MM.1S (cell line): Measurements from ENCODE around the gene CDK11B.
"Not testable (repeated sequence)": the region's sequence is repeated elsewhere in the genome, so short reads cannot be mapped to it uniquely, and the experiment has no call there.

ENCODE experiments used
- DNase-seq: peaks from one replicate; pipeline ENCODE4 v3.0.0-alpha.2; 2015
- H2AFZ ChIP-seq: fragments of 300-600 bp; sonication (generic); 2 replicates; pipeline ENCODE4 v1.6.0; 2016; ENCODE audit warnings: antibody characterized with exemption, low read length
- H3F3A ChIP-seq: fragments of 300-600 bp; sonication (generic); 2 replicates; pipeline ENCODE4 v1.6.1; 2016; ENCODE audit warnings: mild to moderate bottlenecking, antibody characterized with exemption, low read length, moderate library complexity, mixed read lengths; ENCODE audit not compliant: insufficient read depth
- H3K27ac ChIP-seq: fragments of 300-600 bp; sonication (generic); 2 replicates; pipeline ENCODE4 v1.5.1; 2016; ENCODE audit warnings: mild to moderate bottlenecking, low read length
- H3K27me3 ChIP-seq: fragments of 300-600 bp; sonication (generic); replicated peaks from 2 replicates; pipeline ENCODE4 v1.6.0; 2016; ENCODE audit warnings: low read length; ENCODE audit not compliant: insufficient read depth
- H3K36me3 ChIP-seq: fragments of 300-600 bp; sonication (generic); replicated peaks from 2 replicates; pipeline ENCODE4 v1.6.1; 2016; ENCODE audit warnings: mild to moderate bottlenecking, low read length, mixed read lengths; ENCODE audit not compliant: insufficient read depth
- H3K4me1 ChIP-seq: fragments of 300-600 bp; sonication (generic); 2 replicates; pipeline ENCODE4 v1.6.1; 2016; ENCODE audit warnings: low read length, mixed read lengths
- H3K4me2 ChIP-seq: fragments of 300-600 bp; sonication (generic); 2 replicates; pipeline ENCODE4 v1.6.0; 2016; ENCODE audit warnings: low read depth, low read length
- H3K4me3 ChIP-seq: fragments of 300-600 bp; sonication (generic); 2 replicates; pipeline ENCODE4 v1.5.1; 2016; ENCODE audit warnings: low read length, mixed read lengths
- H3K79me2 ChIP-seq: fragments of 300-600 bp; sonication (generic); 2 replicates; pipeline ENCODE4 v1.6.1; 2016; ENCODE audit warnings: mixed run types, low read length, mixed read lengths
- H3K9ac ChIP-seq: fragments of 300-600 bp; sonication (generic); 2 replicates; pipeline ENCODE4 v1.6.1; 2016; ENCODE audit warnings: low read length, mixed read lengths
- H3K9me2 ChIP-seq: fragments of 300-600 bp; sonication (generic); replicated peaks from 2 replicates; pipeline ENCODE4 v1.6.1; 2016; ENCODE audit warnings: mild to moderate bottlenecking, low read length, mixed read lengths; ENCODE audit not compliant: insufficient read depth
- H3K9me3 ChIP-seq: fragments of 300-600 bp; sonication (generic); replicated peaks from 2 replicates; pipeline ENCODE4 v1.6.1; 2016; ENCODE audit warnings: mild to moderate bottlenecking, low read length, mixed read lengths; ENCODE audit not compliant: insufficient read depth
- H4K20me1 ChIP-seq: fragments of 300-600 bp; sonication (generic); 2 replicates; pipeline ENCODE4 v1.6.1; 2016; ENCODE audit warnings: mild to moderate bottlenecking, low read length, moderate library complexity, mixed read lengths; ENCODE audit not compliant: insufficient read depth
- CTCF ChIP-seq: fragments of 300-600 bp; sonication (generic); IDR thresholded peaks from 2 replicates; pipeline ENCODE4 v1.5.1; 2016; ENCODE audit warnings: antibody characterized with exemption, low read length, mixed read lengths
- EZH2 ChIP-seq: fragments of 300-600 bp; sonication (generic); optimal IDR thresholded peaks from 2 replicates; pipeline ENCODE3; 2017; ENCODE audit warnings: low read depth, mild to moderate bottlenecking, antibody characterized with exemption, low read length, mixed read lengths
- EZH2phosphoT487 ChIP-seq: fragments of 300-600 bp; sonication (generic); IDR thresholded peaks from 2 replicates; pipeline ENCODE4 v1.6.1; 2018; ENCODE audit warnings: antibody characterized with exemption, low read length

The CDK11B gene

GRCh38 chr1:1680031-1680911 is 21.5 kb upstream of the CDK11B start:
- Histone ChIP-seq H4K20me1 (no peaks in the 10 kb centered on the region), H3K9ac (no peak overlapping the region), H3K36me3 (no peaks in the 10 kb centered on the region), H3K4me2 (no peak overlapping the region), H3K27ac (no peak overlapping the region), H3K27me3 (no peaks in the 10 kb centered on the region), H3K79me2 (peaks cover 49% of the 10 kb centered on the region), H3K9me2 (no peaks in the 10 kb centered on the region), H3K4me3 (no peak overlapping the region), H3K4me1 (peaks cover 20% of the 10 kb centered on the region), H3F3A (peaks cover 17% of the 10 kb centered on the region), H3K9me3 (no peaks in the 10 kb centered on the region), H2AFZ (no peak overlapping the region)
- TF ChIP-seq EZH2phosphoT487, result no peak
- no peak for DNase-seq

GRCh38 chr1:1678581-1679380 is 20.0 kb upstream of the CDK11B start:
- no peaks in the 10 kb centered on the region for H3K9me3 ChIP-seq
- no peaks in the 10 kb centered on the region for H3K27me3 ChIP-seq
- H3K36me3 ChIP-seq, result no peaks in the 10 kb centered on the region
- peaks cover 20% of the 10 kb centered on the region for H3K4me1 ChIP-seq
- H3K9me2 ChIP-seq, result no peaks in the 10 kb centered on the region
- peak overlapping the region; percentile 47; the same call in 1 of the 2 replicates for H2AFZ ChIP-seq
- H3K4me2 ChIP-seq, result peak overlapping the region; percentile 99
- H4K20me1 ChIP-seq, result no peaks in the 10 kb centered on the region
- H3K79me2 ChIP-seq, result peaks cover 40% of the 10 kb centered on the region
- peak overlapping the region; percentile 65 for H3K4me3 ChIP-seq
- H3K27ac ChIP-seq, result peak overlapping the region; percentile 94
- peak; percentile 86 for DNase-seq
- peaks cover 17% of the 10 kb centered on the region for H3F3A ChIP-seq
- H3K9ac ChIP-seq, result peak overlapping the region; percentile 74
- TF ChIP-seq CTCF, result peak; percentile 88
- TF ChIP-seq EZH2, result no peak
- TF ChIP-seq EZH2phosphoT487, result no peak

- no peaks in the 10 kb centered on the region for H3K36me3 ChIP-seq
- no peak for TF ChIP-seq EZH2phosphoT487
- H4K20me1 ChIP-seq, result no peaks in the 10 kb centered on the region
- H2AFZ ChIP-seq, result peak overlapping the region; percentile 47
- H3K79me2 ChIP-seq, result peaks cover 31% of the 10 kb centered on the region
- peak; percentile 54 for DNase-seq
- peaks cover 20% of the 10 kb centered on the region for H3K4me1 ChIP-seq
- peak overlapping the region; percentile 65 for H3K4me3 ChIP-seq
- no peaks in the 10 kb centered on the region for H3K27me3 ChIP-seq
- no peaks in the 10 kb centered on the region for H3K9me3 ChIP-seq
- H3F3A ChIP-seq, result peaks cover 17% of the 10 kb centered on the region
- H3K9ac ChIP-seq, result peak overlapping the region; percentile 74
- no peaks in the 10 kb centered on the region for H3K9me2 ChIP-seq
- H3K27ac ChIP-seq, result peak overlapping the region; percentile 94
- H3K4me2 ChIP-seq, result peak overlapping the region; percentile 99
Observed at GRCh38 chr1:1677718-1678580, 19.1 kb upstream of the CDK11B start.

- not testable (repeated sequence) for H2AFZ ChIP-seq, H3K36me3 ChIP-seq, H4K20me1 ChIP-seq, H3K27me3 ChIP-seq, H3K9me2 ChIP-seq, H3K9me3 ChIP-seq, H3K4me2 ChIP-seq, H3K4me3 ChIP-seq, H3K9ac ChIP-seq
- peaks cover 29% of the 10 kb centered on the region for H3K79me2 ChIP-seq
- peak overlapping the region; percentile 42; the same call in 1 of the 2 replicates for H3K27ac ChIP-seq
- DNase-seq, result peak; percentile 25
- H3K4me1 ChIP-seq, result peaks cover 20% of the 10 kb centered on the region
- peaks cover 17% of the 10 kb centered on the region for H3F3A ChIP-seq
Observed at GRCh38 chr1:1676087-1676486, 17.3 kb upstream of the CDK11B start.

- H4K20me1 ChIP-seq, H3K27ac ChIP-seq, H3K27me3 ChIP-seq, H3K4me3 ChIP-seq, H2AFZ ChIP-seq, DNase-seq, H3K9me2 ChIP-seq, H3K9ac ChIP-seq, H3K36me3 ChIP-seq, H3K9me3 ChIP-seq: not testable (repeated sequence)
- Histone ChIP-seq H3K4me1 (peaks cover 20% of the 10 kb centered on the region), H3F3A (peaks cover 17% of the 10 kb centered on the region), H3K4me2 (peak overlapping the region; percentile 21; the same call in 1 of the 2 replicates), H3K79me2 (peaks cover 21% of the 10 kb centered on the region)
Observed at GRCh38 chr1:1675218-1675617, 16.4 kb upstream of the CDK11B start.

GRCh38 chr1:1674806-1675205 is 16.0 kb upstream of the CDK11B start:
- not testable (repeated sequence) for H3K9me3 ChIP-seq, H3K27me3 ChIP-seq, H3K9me2 ChIP-seq, H3K4me2 ChIP-seq, H3K4me3 ChIP-seq, H2AFZ ChIP-seq, DNase-seq, H3K9ac ChIP-seq, H3K27ac ChIP-seq, H3K36me3 ChIP-seq, H4K20me1 ChIP-seq
- H3K79me2 ChIP-seq, result peaks cover 20% of the 10 kb centered on the region; the same call in 1 of the 2 replicates
- peaks cover 17% of the 10 kb centered on the region for H3F3A ChIP-seq
- H3K4me1 ChIP-seq, result peaks cover 20% of the 10 kb centered on the region
